Measurements from ENCODE around the gene ADCY1. TPM values are rescaled to one million over a fixed set of nuclear protein-coding genes. Genes with fewer than 3 reads are reported as not detected.
"Not testable (repeated sequence)": the region's sequence is repeated elsewhere in the genome, so short reads cannot be mapped to it uniquely, and the experiment has no call there.

ADCY1 gene
- total and polyA plus RNA-seq, 3 experiments from 2014 or later = 0.79 to 1.3 TPM; not detected in 1

DNA sequence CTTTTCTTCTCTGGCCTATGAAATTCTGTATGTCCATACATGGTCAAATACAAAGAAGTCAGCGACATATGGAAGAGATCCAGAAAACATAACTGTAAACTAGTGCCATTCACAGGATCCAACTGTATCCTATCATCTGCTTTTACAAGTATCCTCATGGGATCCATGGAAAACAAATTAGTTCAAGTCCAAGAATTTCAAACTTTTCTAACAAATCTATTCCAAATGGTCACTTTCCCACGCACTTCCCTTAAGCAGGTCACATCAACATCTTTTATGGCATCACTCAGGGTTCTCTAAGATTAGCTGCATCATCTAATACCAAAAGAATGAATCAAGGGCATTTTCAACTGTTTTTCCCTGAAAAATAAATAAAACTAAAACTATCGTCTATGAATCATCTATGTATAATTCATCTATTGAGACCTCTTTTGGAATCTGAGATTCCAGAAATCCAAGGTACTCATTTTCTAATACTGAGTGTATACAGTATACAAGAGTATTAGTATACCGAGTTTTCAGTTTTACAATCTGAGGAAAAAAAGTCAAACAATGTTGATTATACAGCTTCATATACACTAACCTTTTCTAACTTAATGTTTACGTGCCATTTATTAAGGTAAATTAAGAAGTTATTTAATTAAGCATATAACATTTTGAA is 187.5 kb downstream of the ADCY1 start:
- H3K27me3 Mint-ChIP-seq; H3K4me3 ChIP-seq (ENCODE audit: low read length); H3K36me3 ChIP-seq (ENCODE audit: insufficient read depth, low read length); H3K4me3 Mint-ChIP-seq; H3K27ac ChIP-seq (ENCODE audit: low read depth, low read length); POLR2A ChIA-PET; H3K9me3 Mint-ChIP-seq; DNase-seq; H3K9me3 ChIP-seq (ENCODE audit: low read length); H3K4me1 ChIP-seq (ENCODE audit: insufficient read depth, low read length); H3K27me3 ChIP-seq (ENCODE audit: insufficient read depth, low read length, poor library complexity, severe bottlenecking); CTCF ChIA-PET: not testable (repeated sequence)
- Mint-ChIP-seq H3K27ac (peak overlapping the region in 1 of 8 donors; percentile 40), H3K36me3 (peaks cover 3 to 20% (median 8%) of the 10 kb centered on the region in 3 donors), H3K4me1 (peaks cover 21 to 31% (median 26%) of the 10 kb centered on the region in 3 donors)

GRCh38 chr7:45762225-45762994 is 188.2 kb downstream of the ADCY1 start:
- H3K36me3 ChIP-seq (ENCODE audit: insufficient read depth, low read length); H3K9me3 ChIP-seq (ENCODE audit: low read length); H3K4me3 Mint-ChIP-seq; CTCF ChIA-PET; H3K4me3 ChIP-seq (ENCODE audit: low read length); POLR2A ChIA-PET; H3K4me1 ChIP-seq (ENCODE audit: insufficient read depth, low read length); H3K27me3 Mint-ChIP-seq; H3K9me3 Mint-ChIP-seq; H3K27me3 ChIP-seq (ENCODE audit: insufficient read depth, low read length, poor library complexity, severe bottlenecking); DNase-seq; H3K27ac ChIP-seq (ENCODE audit: low read depth, low read length): not testable (repeated sequence)
- Mint-ChIP-seq H3K4me1 (peaks cover 18 to 29% (median 26%) of the 10 kb centered on the region in 3 donors), H3K27ac (peak overlapping the region in 4 of 8 donors; percentile 13 to 72 (median 38)), H3K36me3 (peaks cover 0 to 14% (median 5%) of the 10 kb centered on the region in 3 donors)

DNA sequence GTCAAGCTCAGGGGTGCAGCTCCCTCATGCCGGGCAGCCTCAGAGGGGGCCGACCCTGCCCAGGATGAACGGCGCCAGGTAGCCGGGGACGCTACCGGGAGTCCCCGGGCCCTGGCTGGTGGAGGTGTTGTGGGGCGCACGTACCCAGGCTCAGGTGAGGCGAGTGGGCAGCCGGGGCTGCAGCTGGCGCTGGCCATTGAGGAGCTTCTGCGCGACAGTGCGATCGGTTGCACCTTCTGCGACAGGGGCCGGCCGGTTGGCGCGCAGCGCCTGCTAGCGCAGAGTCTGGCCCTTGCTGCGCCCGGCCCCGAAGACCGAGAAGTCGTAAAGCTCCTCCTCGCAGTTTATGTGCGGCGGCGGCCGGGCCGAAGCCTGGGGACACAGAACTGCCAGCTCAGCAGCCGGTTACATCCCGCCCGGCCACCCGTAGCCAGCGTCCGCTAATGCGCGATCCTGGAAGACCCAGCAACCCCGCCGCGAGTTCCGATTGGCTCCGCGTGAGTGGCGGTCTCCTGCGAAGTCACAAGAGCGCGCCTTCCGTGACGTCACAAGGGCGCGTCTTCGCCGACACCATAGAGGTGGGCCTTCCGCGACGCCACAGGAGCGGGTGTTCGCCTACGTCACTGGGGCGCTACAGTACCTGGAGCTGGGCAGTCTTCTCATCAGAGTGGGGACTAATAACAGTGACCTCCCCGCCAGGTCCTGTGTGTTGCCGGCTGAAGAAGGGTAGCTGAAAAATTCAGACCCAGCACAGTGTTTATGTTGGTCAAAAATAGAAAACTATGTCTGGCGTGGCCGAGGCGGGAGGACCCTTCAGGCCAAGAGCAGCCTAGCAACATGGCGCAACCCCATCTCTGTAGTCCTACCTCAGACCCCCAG is 194.6 kb downstream of the ADCY1 start:
- H3K27me3 ChIP-seq (ENCODE audit: insufficient read depth, low read length, poor library complexity, severe bottlenecking); H3K27me3 Mint-ChIP-seq; H3K4me1 ChIP-seq (ENCODE audit: insufficient read depth, low read length); H3K9me3 Mint-ChIP-seq; CTCF ChIA-PET; H3K9me3 ChIP-seq (ENCODE audit: low read length); POLR2A ChIA-PET; H3K36me3 ChIP-seq (ENCODE audit: insufficient read depth, low read length): not testable (repeated sequence)
- Histone ChIP-seq H3K27ac (ENCODE audit: low read depth, low read length) (peak overlapping the region; percentile 93), H3K4me3 (ENCODE audit: low read length) (peak overlapping the region; percentile 75)
- H3K4me1 Mint-ChIP-seq = peaks cover 12 to 24% (median 15%) of the 10 kb centered on the region in 3 donors
- H3K4me3 Mint-ChIP-seq = peak overlapping the region; percentile 92 to 98 (median 95)
- H3K27ac Mint-ChIP-seq = peak overlapping the region; percentile 98 to 100 (median 99)
- DNase-seq = peak; percentile 96 to 99 (median 97)
- H3K36me3 Mint-ChIP-seq = peaks cover 0 to 10% (median 2%) of the 10 kb centered on the region in 3 donors

DNA sequence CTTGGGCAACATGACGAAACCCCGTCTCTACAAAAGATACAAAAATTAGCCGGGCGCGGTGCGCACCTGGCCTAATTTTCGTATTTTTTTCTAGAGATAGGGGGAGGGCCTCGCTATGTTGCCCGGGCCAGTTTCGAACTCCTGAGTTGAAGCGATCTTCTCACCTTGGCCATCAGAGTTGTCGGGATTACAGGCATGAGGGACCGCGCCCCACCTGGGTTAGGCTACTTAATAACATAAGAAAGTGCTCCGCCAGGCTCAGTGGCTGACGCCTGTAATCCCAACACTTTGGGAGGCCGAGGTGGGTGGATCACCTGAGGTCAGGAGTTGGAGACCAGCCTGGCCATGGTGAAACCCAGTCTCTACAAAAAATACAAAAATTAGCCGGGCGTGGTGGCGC is 195.5 kb downstream of the ADCY1 start:
- H3K9me3 ChIP-seq (ENCODE audit: low read length); CTCF ChIA-PET; H3K4me1 ChIP-seq (ENCODE audit: insufficient read depth, low read length); DNase-seq; H3K27me3 ChIP-seq (ENCODE audit: insufficient read depth, low read length, poor library complexity, severe bottlenecking); H3K36me3 ChIP-seq (ENCODE audit: insufficient read depth, low read length); H3K27me3 Mint-ChIP-seq; POLR2A ChIA-PET; H3K9me3 Mint-ChIP-seq; H3K36me3 Mint-ChIP-seq: not testable (repeated sequence)
- H3K4me3 ChIP-seq (ENCODE audit: low read length) = peak overlapping the region; percentile 75
- peak overlapping the region; percentile 93 for H3K27ac ChIP-seq (ENCODE audit: low read depth, low read length)
- Mint-ChIP-seq H3K27ac (peak overlapping the region; percentile 98 to 100 (median 99)), H3K4me3 (peak overlapping the region in 6 of 7 donors; percentile 79 to 98 (median 95)), H3K4me1 (peaks cover 8 to 21% (median 12%) of the 10 kb centered on the region in 3 donors)

Measured in CD8-positive, alpha-beta memory T cell (primary cell).